Bladder microvascular endothelial cell (primary cell): ENCODE results near the gene CITED1. TPM values are rescaled to one million over a fixed set of nuclear protein-coding genes. Genes with fewer than 3 reads are reported as not detected.

Source experiments
- total RNA-seq: library from RNA; depleted of rRNA; stranded (reverse); fragments of >200 nt; gene quantifications from 2 replicates; pipeline ENCODE4 v1.2.3, GENCODE V29; 2014

The CITED1 gene, protein sequence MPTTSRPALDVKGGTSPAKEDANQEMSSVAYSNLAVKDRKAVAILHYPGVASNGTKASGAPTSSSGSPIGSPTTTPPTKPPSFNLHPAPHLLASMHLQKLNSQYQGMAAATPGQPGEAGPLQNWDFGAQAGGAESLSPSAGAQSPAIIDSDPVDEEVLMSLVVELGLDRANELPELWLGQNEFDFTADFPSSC
- total RNA-seq, result 0.13 and 0.16 TPM in 2 replicates

GRCh38 chrX:72305286-72306084 lies at the start of gene CITED1:
TSS of gene CITED1 (minus strand) at chrX:72305914. CDS start at chrX:72302869, 3,045 bp downstream.

Other genes starting within 250 kb of the CITED1 start
- 0.16 and 1.1 TPM in 2 replicates for gene RTL5, start 174.0 kb downstream of the CITED1 start, total RNA-seq
- gene PIN4, start 124.2 kb downstream of the CITED1 start, total RNA-seq, result 18.6 TPM in 2 replicates
- gene ERCC6L, start 66.9 kb downstream of the CITED1 start, total RNA-seq, result 3.1 and 3.5 TPM in 2 replicates
- gene RPS4X, start 28.7 kb downstream of the CITED1 start, total RNA-seq, result 567 and 633 TPM in 2 replicates